ENCODE measurements around the gene FBXO38. TPM values are rescaled to one million over a fixed set of nuclear protein-coding genes. Genes with fewer than 3 reads are reported as not detected.

Gene FBXO38
- total RNA-seq, 1 experiment from 2014 or later, result 36.3 TPM

DNA sequence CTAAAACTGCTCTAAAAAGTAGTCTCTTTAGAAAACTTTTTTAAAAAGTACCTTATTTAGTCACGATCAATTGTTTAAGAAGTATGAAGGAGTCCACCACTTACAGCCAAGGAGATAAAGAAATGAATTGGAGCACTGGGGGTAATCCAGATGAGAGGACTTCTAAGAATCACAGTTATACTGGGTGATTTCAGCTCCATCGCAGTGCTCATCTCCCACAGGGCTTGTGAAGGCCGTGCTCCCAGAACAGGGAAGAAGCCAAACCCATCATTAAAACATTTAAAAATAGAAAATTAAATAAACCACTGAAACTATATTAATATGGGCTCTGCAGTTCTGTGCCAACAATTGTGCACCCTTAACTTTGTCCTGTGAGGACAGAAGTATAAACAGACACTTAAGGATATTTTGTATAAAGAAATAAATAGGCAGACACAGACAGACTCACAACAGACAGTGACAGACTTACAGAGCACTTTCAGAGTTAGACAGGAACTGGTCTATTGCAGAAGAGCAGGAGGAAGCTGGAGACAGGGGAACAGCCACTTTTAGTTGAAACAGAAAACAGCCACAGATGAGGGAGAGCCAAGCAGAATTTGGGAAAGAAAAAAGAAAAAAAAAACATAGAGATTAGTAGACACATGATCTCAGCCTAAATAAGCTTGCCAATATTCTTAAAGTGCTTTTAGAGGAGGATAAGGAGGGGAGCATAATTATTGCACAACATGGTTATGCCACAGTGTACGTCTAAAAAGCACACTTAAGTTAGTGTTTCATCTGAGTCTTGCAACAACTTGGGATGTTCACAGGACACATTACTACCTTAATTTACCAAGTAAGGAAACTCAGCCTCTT, 81.8 kb downstream of the FBXO38 start:
- ATAC-seq, result no peak
- ChIA-PET POLR2A (no interaction called here), RAD21 (ENCODE audit: low non-redundant PET in 1 of 2, low total read pairs in 2 of 2, uncharacterized antibody in 2 of 2, unreplicated experiment in 2 of 2) (no interaction called here), CTCF (interaction anchor here (1.1 kb wide), 1 partner anchor 265 kb away, joined by 6 read pairs; no protein-coding TSS in a partner anchor)
- H4K20me1 ChIP-seq (ENCODE audit: insufficient read depth), result no peaks in the 10 kb centered on the region
- BruUV-seq (replicated peaks), result no TSS peak
- H3K9me2 ChIP-seq (ENCODE audit: insufficient read depth), result no peaks in the 10 kb centered on the region
- H3K4me1 ChIP-seq (ENCODE audit: control insufficient read depth in 1 of 2, insufficient read depth in 2 of 2, low read length in 2 of 2), result no peaks in the 10 kb centered on the region
- DNase-seq (ENCODE audit: low read depth, low spot score), result no peak
- no peak overlapping the region for H3K9ac ChIP-seq (ENCODE audit: low read length)
- no peak for TF ChIP-seq YY1 (IDR thresholded peaks at IDR 0.05; ENCODE audit: extremely low read depth, insufficient replicate concordance, low read depth, low read length)
- TF ChIP-seq, protein P1, sequence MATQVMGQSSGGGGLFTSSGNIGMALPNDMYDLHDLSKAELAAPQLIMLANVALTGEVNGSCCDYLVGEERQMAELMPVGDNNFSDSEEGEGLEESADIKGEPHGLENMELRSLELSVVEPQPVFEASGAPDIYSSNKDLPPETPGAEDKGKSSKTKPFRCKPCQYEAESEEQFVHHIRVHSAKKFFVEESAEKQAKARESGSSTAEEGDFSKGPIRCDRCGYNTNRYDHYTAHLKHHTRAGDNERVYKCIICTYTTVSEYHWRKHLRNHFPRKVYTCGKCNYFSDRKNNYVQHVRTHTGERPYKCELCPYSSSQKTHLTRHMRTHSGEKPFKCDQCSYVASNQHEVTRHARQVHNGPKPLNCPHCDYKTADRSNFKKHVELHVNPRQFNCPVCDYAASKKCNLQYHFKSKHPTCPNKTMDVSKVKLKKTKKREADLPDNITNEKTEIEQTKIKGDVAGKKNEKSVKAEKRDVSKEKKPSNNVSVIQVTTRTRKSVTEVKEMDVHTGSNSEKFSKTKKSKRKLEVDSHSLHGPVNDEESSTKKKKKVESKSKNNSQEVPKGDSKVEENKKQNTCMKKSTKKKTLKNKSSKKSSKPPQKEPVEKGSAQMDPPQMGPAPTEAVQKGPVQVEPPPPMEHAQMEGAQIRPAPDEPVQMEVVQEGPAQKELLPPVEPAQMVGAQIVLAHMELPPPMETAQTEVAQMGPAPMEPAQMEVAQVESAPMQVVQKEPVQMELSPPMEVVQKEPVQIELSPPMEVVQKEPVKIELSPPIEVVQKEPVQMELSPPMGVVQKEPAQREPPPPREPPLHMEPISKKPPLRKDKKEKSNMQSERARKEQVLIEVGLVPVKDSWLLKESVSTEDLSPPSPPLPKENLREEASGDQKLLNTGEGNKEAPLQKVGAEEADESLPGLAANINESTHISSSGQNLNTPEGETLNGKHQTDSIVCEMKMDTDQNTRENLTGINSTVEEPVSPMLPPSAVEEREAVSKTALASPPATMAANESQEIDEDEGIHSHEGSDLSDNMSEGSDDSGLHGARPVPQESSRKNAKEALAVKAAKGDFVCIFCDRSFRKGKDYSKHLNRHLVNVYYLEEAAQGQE (IDR thresholded peaks at IDR 0.05; ENCODE audit: low read depth), result no peak
- TF ChIP-seq EZH2 (IDR thresholded peaks at IDR 0.05), result no peak
- TF ChIP-seq EZH2phosphoT487 (IDR thresholded peaks at IDR 0.05; ENCODE audit: borderline replicate concordance), result no peak
- TF ChIP-seq EGR1 (IDR thresholded peaks at IDR 0.05; ENCODE audit: low read depth), result no peak
- no peak for TF ChIP-seq JUND (IDR thresholded peaks at IDR 0.05)
- TF ChIP-seq SIN3A (IDR thresholded peaks at IDR 0.05; ENCODE audit: low read depth), result no peak
- TF ChIP-seq POLR2A (IDR thresholded peaks at IDR 0.05; ENCODE audit: borderline replicate concordance, extremely low read depth, insufficient read depth, insufficient read length), result no peak
- no peak for TF ChIP-seq POLR2AphosphoS5 (IDR thresholded peaks at IDR 0.05; ENCODE audit: low read depth, low read length)
- TF ChIP-seq, protein P2, sequence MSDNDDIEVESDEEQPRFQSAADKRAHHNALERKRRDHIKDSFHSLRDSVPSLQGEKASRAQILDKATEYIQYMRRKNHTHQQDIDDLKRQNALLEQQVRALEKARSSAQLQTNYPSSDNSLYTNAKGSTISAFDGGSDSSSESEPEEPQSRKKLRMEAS (IDR thresholded peaks at IDR 0.05), result no peak
- no peaks in the 10 kb centered on the region for H3K36me3 ChIP-seq (ENCODE audit: control insufficient read depth in 1 of 2, insufficient read depth in 2 of 2, low read length in 2 of 2)
- H3K4me3 ChIP-seq (replicated peaks in 1 of 2; ENCODE audit: low read depth in 1 of 2, low read length in 2 of 2), result no peak overlapping the region
- H3K9me3 ChIP-seq (ENCODE audit: control insufficient read depth in 1 of 2, insufficient read depth in 1 of 2, low read depth in 1 of 2, low read length in 2 of 2), result no peaks in the 10 kb centered on the region
- peaks cover 22% of the 10 kb centered on the region; the same call in 1 of the 2 replicates for H3K27me3 ChIP-seq (ENCODE audit: insufficient read depth, low read length)
- H3K27ac ChIP-seq (ENCODE audit: low read depth, low read length), result no peak overlapping the region
- H2AFZ ChIP-seq (ENCODE audit: low read depth, low read length, poor library complexity, severe bottlenecking), result no peak overlapping the region
- H3K4me2 ChIP-seq (ENCODE audit: low read length), result no peak overlapping the region
- H3K79me2 ChIP-seq (ENCODE audit: insufficient read depth, low read length), result no peaks in the 10 kb centered on the region
- intact Hi-C loops (cut with micrococcal nuclease), result no loop called here

All from HCT116 (cell line).